Inferior parietal cortex (tissue), 1 donor: ENCODE results near the gene FRRS1L.
A peak's percentile ranks its signal among the peaks of the same experiment; 100 is the strongest.

Experiments used
- DNase-seq: peaks from one replicate; pipeline ENCODE4 v3.0.0-alpha.2; 2016; ENCODE audit errors: extremely low spot score

Gene FRRS1L, protein sequence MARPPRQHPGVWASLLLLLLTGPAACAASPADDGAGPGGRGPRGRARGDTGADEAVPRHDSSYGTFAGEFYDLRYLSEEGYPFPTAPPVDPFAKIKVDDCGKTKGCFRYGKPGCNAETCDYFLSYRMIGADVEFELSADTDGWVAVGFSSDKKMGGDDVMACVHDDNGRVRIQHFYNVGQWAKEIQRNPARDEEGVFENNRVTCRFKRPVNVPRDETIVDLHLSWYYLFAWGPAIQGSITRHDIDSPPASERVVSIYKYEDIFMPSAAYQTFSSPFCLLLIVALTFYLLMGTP

DNA sequence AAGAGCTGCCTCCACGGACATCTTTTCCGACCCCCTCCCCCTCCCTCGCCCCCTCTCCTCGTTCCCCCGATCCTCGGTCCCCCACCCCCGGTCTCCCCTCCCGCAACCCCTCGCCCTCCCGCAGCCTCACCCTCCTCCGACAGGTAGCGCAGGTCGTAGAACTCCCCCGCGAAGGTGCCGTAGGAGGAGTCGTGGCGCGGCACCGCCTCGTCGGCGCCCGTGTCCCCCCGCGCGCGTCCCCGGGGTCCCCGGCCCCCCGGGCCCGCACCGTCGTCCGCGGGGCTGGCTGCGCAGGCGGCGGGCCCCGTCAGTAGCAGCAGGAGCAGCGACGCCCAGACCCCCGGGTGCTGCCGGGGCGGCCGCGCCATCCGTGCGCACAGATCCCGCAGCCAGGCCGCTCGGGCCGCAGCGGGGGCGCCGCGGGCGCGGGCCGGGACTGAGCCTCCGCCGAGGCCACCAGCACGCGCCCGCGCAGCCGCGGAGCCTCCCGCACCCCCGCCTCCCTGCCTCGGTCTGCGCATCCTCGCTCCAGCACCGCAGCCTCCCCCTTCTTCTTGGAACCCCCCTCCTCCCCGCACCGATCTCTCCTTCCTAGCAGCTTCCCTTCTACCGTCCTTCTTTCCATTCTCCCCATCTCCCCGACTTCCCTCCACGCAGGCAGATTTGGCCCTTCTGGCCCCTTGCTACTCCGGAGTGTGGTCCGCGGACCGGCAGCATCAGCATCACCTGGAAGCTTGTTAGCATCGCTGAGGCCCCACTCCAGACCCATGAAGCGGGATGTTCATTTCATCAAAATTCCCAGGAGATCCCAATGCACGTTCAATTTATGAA lies at the start of gene FRRS1L:
Gene FRRS1L (minus strand): TSS at position 479 of the 831 bp plus-strand sequence. CDS start 111 bp downstream, at position 368.
- DNase-seq: peak; percentile 42

DNA sequence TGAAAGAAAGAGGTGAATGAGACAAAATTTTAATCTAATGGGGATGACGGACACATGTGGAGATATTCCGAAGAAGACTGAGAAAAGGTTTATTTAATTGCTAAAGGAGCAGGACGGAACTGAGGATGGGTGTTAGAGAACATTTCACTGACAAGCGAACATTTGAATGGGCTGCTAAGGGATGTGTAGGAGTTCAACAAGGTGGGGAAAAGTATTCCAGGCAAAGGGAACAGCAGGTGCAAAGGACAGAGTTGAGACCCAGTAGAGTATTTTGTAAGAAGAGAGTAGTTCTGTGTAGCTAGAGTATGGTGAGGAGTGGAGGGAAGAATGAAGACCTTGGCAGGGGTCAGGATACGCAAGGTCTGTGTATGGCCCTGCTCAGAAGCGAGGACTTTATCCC lies 47.4 kb upstream of the FRRS1L start:
- no peak for DNase-seq

DNA sequence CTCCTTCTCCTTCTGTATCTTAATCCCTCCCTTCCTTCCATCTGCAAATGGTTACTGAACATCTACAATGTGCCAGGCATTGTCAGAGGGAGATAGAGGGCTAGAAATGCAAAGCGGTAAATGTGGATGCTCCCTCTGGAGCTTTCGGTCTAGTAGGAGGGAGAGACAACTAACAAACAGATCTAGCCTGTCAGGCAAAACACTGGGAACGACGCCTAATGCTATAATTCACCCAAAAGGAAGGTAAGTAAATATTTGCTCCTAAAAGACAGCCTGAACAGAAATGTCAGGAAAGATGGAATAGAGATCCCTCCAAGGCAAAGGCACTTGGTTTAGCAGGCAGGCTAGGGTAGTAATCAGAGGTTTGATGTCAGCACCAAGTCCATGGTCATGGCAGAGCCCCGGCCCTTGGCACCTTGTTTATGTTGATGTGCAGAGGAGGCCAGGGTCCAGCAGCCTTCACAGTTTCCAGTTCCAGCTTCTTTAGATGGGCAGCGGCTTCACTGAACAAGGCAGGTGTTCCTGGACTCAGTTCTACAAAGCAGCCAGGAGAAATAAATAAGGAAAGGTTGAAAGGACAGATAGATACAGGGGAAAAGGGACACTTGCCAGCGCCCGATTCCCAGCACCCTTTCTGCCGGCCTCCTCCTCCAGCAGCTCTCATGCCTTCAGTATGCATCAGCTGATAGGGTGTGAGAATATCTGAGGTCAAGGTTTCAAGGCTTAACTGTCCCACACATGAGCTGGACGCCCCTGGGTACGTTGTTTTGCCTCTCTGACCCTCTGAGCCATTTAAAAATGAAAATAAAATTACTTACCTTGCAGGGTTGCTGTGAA lies 46.5 kb upstream of the FRRS1L start:
- no peak for DNase-seq

DNA sequence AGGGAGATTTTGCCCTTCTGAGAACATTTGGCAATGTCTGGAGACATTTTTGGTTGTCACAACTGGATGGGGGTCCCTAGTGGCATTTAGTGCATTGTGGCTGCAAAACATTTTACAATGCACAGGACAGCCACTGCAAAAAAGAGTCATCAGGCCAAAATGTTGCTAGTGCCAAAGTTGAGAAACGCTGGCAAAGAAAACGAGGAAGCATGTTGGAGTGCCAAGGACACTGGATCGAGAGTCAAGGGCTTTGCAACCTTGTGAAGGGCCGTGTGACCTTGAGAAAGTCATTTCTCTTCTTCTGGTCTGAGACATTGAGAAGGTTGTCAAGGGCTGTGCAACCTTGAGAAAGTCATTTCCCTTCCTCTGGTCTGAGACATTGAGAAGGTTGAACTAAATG lies 45.7 kb upstream of the FRRS1L start:
- no peak for DNase-seq

DNA sequence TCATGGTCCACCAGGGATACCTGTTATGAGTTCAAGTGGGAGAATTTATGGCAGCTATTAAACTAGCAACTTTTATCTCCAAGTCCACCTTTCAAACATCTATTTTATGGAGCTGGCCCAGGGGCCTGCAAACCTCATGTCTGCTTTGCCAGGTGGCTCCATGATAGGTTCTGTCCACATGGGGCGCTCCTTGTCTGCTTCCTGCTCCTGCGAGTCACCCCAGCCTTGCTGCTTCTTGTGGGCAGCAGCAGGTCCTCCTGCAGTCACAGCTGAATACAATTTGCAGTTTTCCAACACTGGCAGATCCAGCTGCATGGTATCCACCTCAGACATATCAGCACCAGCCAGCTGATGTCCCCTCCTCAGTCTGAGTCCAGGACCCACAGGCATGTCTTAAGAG lies 39.6 kb upstream of the FRRS1L start:
- no peak for DNase-seq

DNA sequence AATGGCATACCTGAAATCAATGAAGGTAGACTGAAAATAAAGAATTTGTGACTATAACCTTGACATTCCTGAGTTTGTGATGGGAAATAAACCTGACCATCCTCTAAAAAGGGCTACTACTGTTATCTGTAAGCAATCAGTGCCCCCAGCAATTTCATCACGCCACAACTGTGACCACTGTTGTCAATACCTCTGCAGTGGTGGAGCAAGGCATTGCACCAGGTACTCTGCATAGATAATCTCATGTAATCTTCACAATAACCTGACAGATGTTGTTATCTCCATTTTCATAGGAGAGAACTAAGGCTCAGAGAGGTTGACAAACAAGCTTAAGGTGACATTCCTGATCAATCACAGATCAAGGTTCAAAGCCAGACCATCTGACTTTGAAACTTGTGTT lies 38.5 kb upstream of the FRRS1L start:
- no peak for DNase-seq

DNA sequence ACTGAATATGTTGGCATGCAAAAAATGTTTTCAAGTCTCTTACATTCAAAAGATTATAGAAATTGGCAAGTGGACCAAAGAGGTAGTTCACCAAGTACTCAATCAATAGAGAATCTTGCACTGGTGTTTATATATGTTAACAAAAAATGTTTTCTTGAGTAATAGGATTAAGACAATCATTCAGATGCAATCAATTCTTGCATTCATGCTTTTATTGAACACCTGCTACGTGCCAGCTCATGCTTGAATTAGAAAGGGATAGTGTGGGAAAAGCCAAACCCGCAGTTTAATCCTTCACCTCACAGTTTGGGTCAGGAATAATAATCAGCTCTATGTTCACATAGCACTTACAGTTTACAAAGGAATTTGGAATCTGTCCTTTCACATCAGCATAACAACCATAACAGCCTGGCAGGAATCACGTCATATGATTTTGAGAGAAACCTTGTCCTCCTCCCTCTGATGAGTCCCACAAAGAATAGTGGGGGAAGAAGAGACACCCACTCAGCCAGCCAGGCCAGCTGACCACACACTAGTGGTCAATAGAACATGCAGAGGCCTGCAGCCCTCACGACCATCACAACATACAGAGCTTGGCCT lies 36.8 kb upstream of the FRRS1L start:
- DNase-seq: no peak

DNA sequence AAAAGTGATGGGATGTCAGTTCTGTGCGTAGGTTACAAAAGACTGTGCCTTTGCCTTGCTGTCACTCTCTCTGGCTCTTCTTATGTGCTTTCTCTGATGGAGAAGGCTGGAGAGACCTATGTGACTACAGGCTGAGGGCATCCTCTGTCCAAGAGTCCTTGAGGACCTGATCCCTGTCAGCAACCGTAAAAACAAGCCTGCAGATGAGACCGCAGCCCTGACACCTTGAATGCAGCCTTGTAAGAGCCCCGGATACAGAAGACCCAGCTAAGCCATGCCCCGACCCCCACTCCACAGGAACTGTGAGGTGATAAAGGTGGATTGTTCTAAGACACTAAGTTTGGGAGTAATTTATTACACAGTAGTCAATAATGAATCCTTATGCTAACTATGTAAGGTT lies 32.6 kb upstream of the FRRS1L start:
- no peak for DNase-seq

DNA sequence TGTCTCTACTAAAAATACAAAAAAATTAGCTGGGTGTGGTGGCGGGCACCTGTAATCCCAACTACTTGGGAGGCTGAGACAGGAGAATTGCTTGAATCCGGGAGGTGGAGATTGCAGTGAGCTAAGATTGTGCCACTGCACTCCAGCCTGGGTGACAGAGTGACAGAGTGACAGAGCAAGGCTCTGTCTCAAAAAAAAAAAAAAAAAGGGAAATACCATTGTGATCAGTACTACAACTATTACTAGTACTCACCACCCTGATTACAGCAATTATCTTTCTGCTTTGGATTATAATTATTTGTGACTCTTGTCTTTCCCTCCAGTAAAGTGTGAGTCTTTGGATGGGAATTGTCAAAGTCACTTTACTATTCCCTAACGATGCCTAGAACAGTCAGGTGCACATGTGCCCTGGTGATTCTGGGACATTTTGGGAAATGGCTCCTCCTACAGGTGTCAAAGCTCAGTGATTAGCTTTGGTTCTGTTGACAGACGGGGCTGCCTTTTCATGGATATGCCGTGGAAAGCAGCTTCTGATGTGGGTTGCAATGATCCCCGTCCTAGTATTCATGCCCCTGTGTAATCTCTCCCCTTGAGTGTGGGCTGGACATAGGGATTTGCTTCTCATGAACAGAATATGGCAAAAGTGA lies 31.8 kb upstream of the FRRS1L start:
- DNase-seq: no peak

DNA sequence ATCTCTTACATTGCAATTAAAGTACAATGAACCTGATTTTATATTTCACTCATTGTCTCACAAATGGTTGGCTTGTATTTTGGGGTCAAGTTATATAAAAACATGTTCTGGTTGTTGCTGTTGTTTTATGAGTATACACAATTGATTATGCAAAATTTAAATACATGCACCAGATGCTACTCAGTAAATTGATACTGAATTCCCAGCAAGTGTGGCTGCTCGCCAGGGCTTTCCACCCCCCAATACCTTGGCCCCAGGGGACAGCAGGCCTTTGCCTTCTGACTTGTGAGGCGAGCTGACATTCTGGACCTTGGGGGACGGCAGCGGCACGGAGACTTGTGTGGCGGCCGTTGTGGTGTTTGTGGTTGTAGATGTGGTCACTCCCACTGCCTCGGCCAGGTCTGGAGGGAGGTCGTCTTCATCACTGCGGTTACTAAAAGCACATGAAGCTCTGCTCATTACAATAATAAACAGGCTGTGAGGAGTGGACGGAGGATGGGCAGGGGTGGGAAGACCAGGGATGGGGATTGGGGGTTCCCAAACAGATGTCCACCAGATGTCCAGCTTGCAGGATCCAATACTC lies 27.0 kb upstream of the FRRS1L start:
- no peak for DNase-seq

DNA sequence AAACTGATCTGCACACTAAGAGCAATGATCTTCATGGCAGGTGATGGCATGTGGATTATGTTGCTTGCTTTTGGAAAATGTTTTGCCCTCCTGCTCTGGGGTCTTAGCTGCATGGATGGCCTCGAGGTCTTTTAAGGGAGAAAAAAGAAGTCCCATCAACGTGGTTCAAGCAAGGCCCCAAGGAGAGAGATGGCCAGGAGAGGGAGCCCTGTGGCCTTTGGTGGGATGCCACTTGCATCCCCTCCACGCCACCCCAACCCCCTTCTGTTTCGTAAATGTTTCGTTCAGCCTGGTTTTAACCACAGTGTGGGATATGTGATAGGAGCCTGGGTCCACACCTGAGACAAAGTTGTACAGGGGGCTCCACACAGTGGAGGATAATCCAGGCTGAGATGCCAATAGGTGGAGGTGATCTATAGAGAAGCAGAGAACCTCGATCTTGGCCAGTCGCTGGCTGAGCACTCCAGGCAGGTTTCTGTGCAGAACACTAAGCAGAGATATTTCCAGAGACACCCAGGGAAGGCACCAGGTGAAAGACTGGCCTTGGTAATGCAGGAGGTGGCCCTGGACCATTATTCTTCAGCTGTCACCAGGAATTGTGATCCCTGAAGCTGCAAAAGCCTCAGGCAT lies 25.8 kb upstream of the FRRS1L start:
- DNase-seq: no peak

DNA sequence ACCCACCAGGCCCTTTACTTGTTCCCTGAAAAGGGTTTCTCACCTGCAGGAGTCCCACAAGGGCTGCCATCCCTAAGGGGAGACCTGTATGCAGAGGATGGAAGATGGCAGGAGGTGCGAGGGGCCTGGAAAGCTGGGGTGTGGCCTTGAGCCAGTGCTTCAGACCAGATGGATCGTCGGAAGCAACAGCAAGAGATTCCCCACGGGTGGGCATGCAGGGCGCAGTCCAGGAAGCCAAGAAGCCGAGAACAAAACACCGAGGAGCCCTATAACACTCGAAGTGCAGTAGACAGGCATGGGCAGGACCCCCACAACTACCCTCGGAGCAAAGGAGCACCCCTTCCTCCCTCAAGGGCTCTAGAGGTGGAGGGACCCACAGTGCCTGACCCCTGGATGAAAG lies 24.7 kb upstream of the FRRS1L start:
- no peak for DNase-seq

DNA sequence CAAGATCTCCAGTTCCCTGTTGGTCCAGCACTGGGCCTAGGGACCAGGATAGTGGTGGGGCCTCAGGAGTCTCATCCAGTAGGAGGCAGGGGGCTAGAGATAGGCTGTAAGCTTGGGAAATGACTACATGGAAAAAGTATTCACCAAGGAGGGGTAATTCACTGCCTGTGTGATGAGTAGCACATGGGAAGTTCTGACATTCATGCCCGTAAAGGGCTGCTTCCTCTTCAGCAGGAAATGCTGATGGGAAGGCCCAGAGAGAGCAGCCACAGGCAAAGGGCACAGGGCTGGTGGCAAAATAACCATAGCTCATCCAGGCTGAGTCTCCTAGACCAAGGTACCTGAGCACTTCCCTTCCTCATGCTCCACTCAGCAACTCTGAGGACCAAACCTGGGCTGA lies 23.1 kb upstream of the FRRS1L start:
- DNase-seq: no peak

DNA sequence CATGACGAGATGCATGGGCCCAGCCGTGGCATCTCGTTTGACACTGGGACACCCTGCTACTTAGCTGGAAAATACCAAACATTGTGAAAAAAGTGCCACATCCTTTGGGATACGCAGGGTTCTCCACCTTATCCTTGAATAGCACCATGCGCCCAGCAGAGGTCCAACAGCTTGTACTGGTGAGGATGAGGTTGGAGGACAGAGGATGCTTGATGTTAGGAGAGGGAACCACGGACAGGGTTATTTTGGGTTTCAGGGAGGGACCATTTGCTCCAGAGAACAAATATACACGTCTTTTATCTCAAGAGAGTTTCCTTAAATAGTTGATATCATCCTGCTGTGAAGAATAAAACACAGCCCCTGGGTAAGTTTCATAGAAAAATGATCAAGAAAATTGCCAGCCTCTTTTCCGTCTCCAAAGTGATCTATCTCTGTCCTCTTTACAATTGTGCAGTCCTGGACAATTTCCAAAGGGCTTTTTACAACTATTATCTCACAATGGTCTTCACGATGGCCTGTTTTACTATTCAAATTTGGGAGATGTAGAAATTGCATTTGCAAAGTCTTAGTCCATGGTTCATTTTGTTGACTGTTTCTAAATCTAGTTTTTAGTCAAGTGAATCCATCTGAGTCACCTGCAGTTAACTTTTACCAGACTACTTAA lies 19.9 kb upstream of the FRRS1L start:
- no peak for DNase-seq

DNA sequence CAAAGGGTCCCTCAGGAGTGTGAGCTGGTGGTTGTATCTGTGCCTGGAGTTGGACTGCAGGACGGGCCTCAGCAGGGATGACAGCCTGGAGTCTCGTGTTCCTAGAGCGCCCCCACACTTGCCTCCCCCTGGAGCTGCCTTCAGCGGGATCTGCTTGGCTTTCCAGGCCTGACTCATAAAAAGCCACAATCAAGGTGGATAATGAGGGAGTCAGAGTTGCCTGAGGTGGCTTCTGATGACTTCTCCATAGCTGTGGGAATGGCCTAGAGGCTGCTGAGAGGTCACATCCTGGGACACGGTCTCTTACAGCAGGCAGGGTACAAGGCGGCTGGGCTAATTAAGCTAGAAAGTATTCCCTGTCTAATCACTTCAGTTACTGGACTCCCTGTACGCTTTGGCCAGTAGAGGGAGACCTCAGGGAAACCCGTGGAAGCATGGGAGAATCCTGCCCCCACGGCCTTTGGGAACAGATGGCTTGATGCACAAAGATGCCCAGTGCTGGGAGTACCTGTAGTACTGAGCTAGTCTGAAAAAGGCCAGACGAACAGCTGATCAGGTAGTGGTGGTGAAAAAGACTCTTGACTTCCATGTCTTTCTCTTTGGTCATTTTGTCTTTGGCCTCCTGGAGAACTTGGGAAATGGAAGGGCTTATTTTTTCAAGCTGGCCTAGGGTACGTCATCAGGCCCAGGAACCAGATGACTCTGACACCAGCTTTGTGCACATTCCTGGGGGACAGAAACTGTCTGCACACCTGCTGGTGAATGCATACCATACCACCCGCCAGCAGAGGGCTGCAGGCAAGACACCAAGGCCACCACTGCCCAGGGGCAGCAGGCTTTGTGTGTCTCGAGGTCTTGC lies 16.1 kb upstream of the FRRS1L start:
- peak; percentile 15 for DNase-seq

DNA sequence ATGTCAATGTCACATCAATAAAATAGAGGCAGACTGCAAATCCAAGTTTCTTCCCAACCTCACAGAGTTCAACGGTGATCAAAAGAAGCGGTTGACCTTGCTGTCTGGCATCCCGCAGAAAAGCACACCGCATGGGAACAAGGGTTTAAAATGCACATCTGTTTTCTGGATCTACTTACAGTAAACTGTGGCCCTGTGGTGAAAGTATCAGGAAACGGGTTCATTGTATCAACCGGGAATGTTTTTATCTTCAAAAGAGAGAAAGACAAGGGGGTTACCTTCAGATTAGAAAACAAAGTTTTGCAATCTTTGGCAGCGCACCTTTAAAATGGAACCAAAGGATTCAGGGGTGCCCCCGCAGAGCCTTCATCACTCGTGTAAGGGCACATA lies 15.5 kb upstream of the FRRS1L start:
- no peak for DNase-seq

DNA sequence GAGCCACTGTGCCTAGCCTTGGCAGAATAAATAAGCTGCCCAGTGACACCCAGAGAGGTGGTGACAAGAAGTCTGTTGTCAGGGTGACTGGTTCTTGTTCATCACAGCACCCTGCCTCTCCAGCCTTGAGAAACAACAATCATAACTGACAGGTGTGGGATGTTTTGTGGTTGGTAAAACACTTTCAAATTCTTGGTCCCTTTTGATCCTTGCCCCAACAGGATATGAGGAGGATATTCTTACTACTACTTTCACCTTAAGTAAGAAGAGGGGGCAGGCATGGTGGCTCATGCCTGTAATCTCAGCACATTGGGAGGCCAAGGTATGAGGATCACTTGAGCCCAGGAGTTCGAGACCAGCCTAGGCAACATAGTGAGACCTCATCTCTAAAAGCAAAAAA lies 14.2 kb upstream of the FRRS1L start:
- DNase-seq: no peak

DNA sequence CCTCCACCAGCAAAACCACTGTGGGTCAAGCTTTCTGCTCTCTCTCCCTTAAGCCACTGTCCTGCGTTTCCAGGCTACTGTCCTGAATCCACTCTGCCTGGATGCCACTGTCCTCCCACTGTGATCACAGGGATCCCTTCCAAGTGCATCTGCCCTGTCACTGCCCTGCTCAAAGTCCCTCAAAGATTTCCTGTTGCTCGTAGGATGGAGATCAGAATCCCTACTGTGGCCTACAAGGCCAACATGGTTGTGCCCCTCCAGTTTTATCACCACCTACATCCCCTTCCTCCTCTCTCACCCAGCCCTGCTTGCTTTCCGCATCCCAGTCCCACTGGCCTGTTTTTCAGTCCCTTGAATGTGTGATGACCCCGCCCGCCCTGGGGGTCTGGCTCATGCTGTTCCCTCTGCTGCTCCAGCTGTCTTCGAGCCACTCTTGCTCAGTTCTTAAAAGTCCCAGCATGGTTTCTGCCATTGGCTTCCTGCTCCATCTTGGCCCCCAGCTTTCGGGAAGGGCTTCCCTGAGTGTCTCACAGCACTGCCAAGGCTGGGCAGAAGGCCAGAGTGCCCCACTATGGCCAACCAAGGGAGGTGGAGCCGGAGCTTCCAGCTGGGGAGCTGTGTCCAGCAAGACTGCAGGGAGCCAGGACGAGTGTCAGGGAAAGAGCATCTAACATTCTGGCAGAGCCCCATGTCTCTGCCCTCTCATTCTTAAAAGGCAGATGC lies 12.9 kb upstream of the FRRS1L start:
- no peak for DNase-seq
